ENCODE measurements around the gene PTPRJ. TPM values are rescaled to one million over a fixed set of nuclear protein-coding genes. Genes with fewer than 3 reads are reported as not detected.

Gene PTPRJ
- polyA plus RNA-seq, 1 donor from 2014 or later: 8.6 TPM

- Histone ChIP-seq H3K79me2 (replicated peaks; ENCODE audit: insufficient read depth, low read length) (no peaks in the 10 kb centered on the region), H3K4me3 (ENCODE audit: low read length) (no peak overlapping the region), H3K36me3 (ENCODE audit: insufficient read depth, low read length) (no peaks in the 10 kb centered on the region), H3K9me2 (ENCODE audit: insufficient read depth, low read length) (no peaks in the 10 kb centered on the region), H3K27ac (ENCODE audit: low read length) (no peak overlapping the region), H3K9me3 (ENCODE audit: low read length) (no peaks in the 10 kb centered on the region), H2AFZ (ENCODE audit: low read depth, low read length) (no peak overlapping the region), H4K20me1 (ENCODE audit: insufficient read depth) (no peaks in the 10 kb centered on the region), H3F3A (ENCODE audit: insufficient read depth, low read length, poor library complexity, severe bottlenecking) (no peaks in the 10 kb centered on the region), H3K9ac (ENCODE audit: low read length) (no peak overlapping the region), H3K4me2 (ENCODE audit: low read length) (no peak overlapping the region), H3K27me3 (ENCODE audit: insufficient read depth, low read depth, low read length) (no peaks in the 10 kb centered on the region)
- no peak for TF ChIP-seq TAF1 (IDR thresholded peaks at IDR 0.05; ENCODE audit: low read depth)
- no peak for TF ChIP-seq EZH2 (IDR thresholded peaks at IDR 0.05; ENCODE audit: borderline replicate concordance, insufficient read depth, low read length, poor library complexity, severe bottlenecking)
- no peak for TF ChIP-seq REST (IDR thresholded peaks at IDR 0.05; ENCODE audit: borderline replicate concordance)
- TF ChIP-seq RAD21 (conservative IDR thresholded peaks at IDR 0.05): no peak
- TF ChIP-seq MXI1 (conservative IDR thresholded peaks at IDR 0.05; ENCODE audit: poor library complexity, severe bottlenecking): no peak
- no peak for TF ChIP-seq EP300 (conservative IDR thresholded peaks at IDR 0.05; ENCODE audit: poor library complexity, severe bottlenecking)
- no peak for TF ChIP-seq POLR2AphosphoS5 (IDR thresholded peaks at IDR 0.05)
- no peak for TF ChIP-seq SMC3 (conservative IDR thresholded peaks at IDR 0.05; ENCODE audit: poor library complexity)
- no peak for TF ChIP-seq CTCF (IDR thresholded peaks at IDR 0.05; ENCODE audit: poor library complexity, severe bottlenecking)
Observed at GRCh38 chr11:48116437-48117228, 136.3 kb downstream of the PTPRJ start.

GRCh38 chr11:48122246-48122645 lies 141.9 kb downstream of the PTPRJ start:
- H3K79me2 ChIP-seq (replicated peaks; ENCODE audit: insufficient read depth, low read length): no peaks in the 10 kb centered on the region
- TF ChIP-seq REST (IDR thresholded peaks at IDR 0.05; ENCODE audit: borderline replicate concordance): no peak
- no peak for TF ChIP-seq CTCF (IDR thresholded peaks at IDR 0.05; ENCODE audit: poor library complexity, severe bottlenecking)
- TF ChIP-seq RAD21 (conservative IDR thresholded peaks at IDR 0.05): no peak
- no peak for TF ChIP-seq SMC3 (conservative IDR thresholded peaks at IDR 0.05; ENCODE audit: poor library complexity)
- no peak overlapping the region for H3K27ac ChIP-seq (ENCODE audit: low read length)
- no peak overlapping the region for H2AFZ ChIP-seq (ENCODE audit: low read depth, low read length)
- H3K9me3 ChIP-seq (ENCODE audit: low read length): no peaks in the 10 kb centered on the region
- H3K9ac ChIP-seq (ENCODE audit: low read length): no peak overlapping the region
- H3K27me3 ChIP-seq (ENCODE audit: insufficient read depth, low read depth, low read length): no peaks in the 10 kb centered on the region
- H3K9me2 ChIP-seq (ENCODE audit: insufficient read depth, low read length): no peaks in the 10 kb centered on the region
- H3K4me3 ChIP-seq (ENCODE audit: low read length): no peak overlapping the region
- H3K4me2 ChIP-seq (ENCODE audit: low read length): no peak overlapping the region
- H4K20me1 ChIP-seq (ENCODE audit: insufficient read depth): no peaks in the 10 kb centered on the region
- no peaks in the 10 kb centered on the region for H3K36me3 ChIP-seq (ENCODE audit: insufficient read depth, low read length)
- no peaks in the 10 kb centered on the region for H3F3A ChIP-seq (ENCODE audit: insufficient read depth, low read length, poor library complexity, severe bottlenecking)
